Left lung (tissue), 10 donors: ENCODE measurements around the gene ADAD2. TPM values are rescaled to one million over a fixed set of nuclear protein-coding genes. Genes with fewer than 3 reads are reported as not detected.

Experiments
- ATAC-seq: fragments of 200-7000 bp; cut with Tn5 transposase; one replicate; pipeline ENCODE4 v1.9.1; 2020; ENCODE audit warnings: moderate library complexity
- DNase-seq, 4 donors: peaks; one replicate each; pipeline ENCODE4 v3.0.0-alpha.2; 2013 to 2020
- H3K27ac ChIP-seq, 2 donors: fragments of 200-600 bp; sonication (generic) in 1 of 2; one replicate each; pipeline versions ENCODE4 v1.5.0 to v1.8.0; 2020 to 2021
- H3K27me3 ChIP-seq, 2 donors: fragments of 200-600 bp; sonication (generic) in 1 of 2; one replicate each; pipeline versions ENCODE4 v1.5.0 to v1.8.0; 2020 to 2021
- H3K36me3 ChIP-seq, 2 donors: fragments of 200-600 bp; sonication (generic) in 1 of 2; one replicate each; pipeline versions ENCODE4 v1.5.0 to v1.8.0; 2020 to 2021
- H3K4me1 ChIP-seq, 2 donors: fragments of 200-600 bp; one replicate each; pipeline ENCODE4 v1.8.0; 2021
- H3K4me3 ChIP-seq, 2 donors: fragments of 200-600 bp; sonication (generic) in 1 of 2; one replicate each; pipeline versions ENCODE4 v1.5.0 to v1.8.0; 2020 to 2021; ENCODE audit warnings: mild to moderate bottlenecking in 1 of 2
- H3K9me3 ChIP-seq, 2 donors: fragments of 200-600 bp; sonication (generic) in 1 of 2; one replicate each; pipeline versions ENCODE4 v1.5.0 to v1.8.0; 2020 to 2021
- CTCF ChIP-seq, 2 donors: fragments of 200-600 bp; sonication (generic) in 1 of 2; IDR thresholded peaks; one replicate each; pipeline versions ENCODE4 v1.5.0 to v1.8.0; 2021; ENCODE audit warnings: antibody characterized with exemption in 2 of 2
- intact Hi-C, 2 donors: fragments of 100-400 bp; cut with DNase I; formaldehyde crosslinking; loops; one replicate each; pipeline versions ENCODE4 v1.11.2 to v1.14.2; 2022
- polyA plus RNA-seq, 6 donors: library from polyadenylated mRNA; unstranded; fragments of 120-200 nt; gene quantifications; one replicate each; pipeline ENCODE4 v1.2.1, GENCODE V29; 2013; ENCODE audit not compliant: insufficient read length in 6 of 6
- total RNA-seq, 2 donors: library from RNA; stranded (reverse); fragmentation: NEBNext Ultra II Directional; extraction: Animal tissue kit (Norgen Biotek cat#: 25700); gene quantifications; one replicate each; pipeline ENCODE4 v1.2.1, GENCODE V29; 2021
- donor health status: DM: no; HTN: yes; CAD: no.
- donor health status: DM: no; HTN: no; CAD: no.

The ADAD2 gene
- total and polyA plus RNA-seq, 8 donors, result 0.09 to 1.4 (median 0.41) TPM

GRCh38 chr16:84224554-84224953 is 33.6 kb downstream of the ADAD2 start:
- ATAC-seq (no peak), DNase-seq (no peak)
- Histone ChIP-seq H3K36me3 (no peaks in the 10 kb centered on the region), H3K9me3 (no peaks in the 10 kb centered on the region), H3K4me3 (no peak overlapping the region), H3K27me3 (peaks cover 0 to 18% of the 10 kb centered on the region in 2 donors), H3K4me1 (no peaks in the 10 kb centered on the region), H3K27ac (no peak overlapping the region)
- TF ChIP-seq CTCF (IDR thresholded peaks at IDR 0.05), result no peak
- intact Hi-C loops, result no loop called here

GRCh38 chr16:84225126-84225525 is 34.2 kb downstream of the ADAD2 start:
- ATAC-seq (no peak), DNase-seq (no peak)
- no peak for TF ChIP-seq CTCF (IDR thresholded peaks at IDR 0.05)
- Histone ChIP-seq H3K4me1 (no peaks in the 10 kb centered on the region), H3K9me3 (no peaks in the 10 kb centered on the region), H3K4me3 (no peak overlapping the region), H3K36me3 (no peaks in the 10 kb centered on the region), H3K27me3 (peaks cover 0 to 18% of the 10 kb centered on the region in 2 donors), H3K27ac (no peak overlapping the region)
- intact Hi-C loops, result no loop called here

GRCh38 chr16:84225571-84225970 is 34.6 kb downstream of the ADAD2 start:
- TF ChIP-seq CTCF (IDR thresholded peaks at IDR 0.05), result no peak
- Histone ChIP-seq H3K27me3 (peaks cover 0 to 18% of the 10 kb centered on the region in 2 donors), H3K4me3 (no peak overlapping the region), H3K36me3 (no peaks in the 10 kb centered on the region), H3K27ac (no peak overlapping the region), H3K4me1 (no peaks in the 10 kb centered on the region), H3K9me3 (no peaks in the 10 kb centered on the region)
- peak in 1 of 4 donors; percentile 28 for DNase-seq
- no peak for ATAC-seq
- intact Hi-C loops, result no loop called here

GRCh38 chr16:84226026-84226425 is 35.1 kb downstream of the ADAD2 start:
- H3K4me1 ChIP-seq, result no peaks in the 10 kb centered on the region
- intact Hi-C loops, result no loop called here
- no peak overlapping the region for H3K27ac ChIP-seq
- no peaks in the 10 kb centered on the region for H3K9me3 ChIP-seq
- TF ChIP-seq CTCF (IDR thresholded peaks at IDR 0.05), result no peak
- ATAC-seq (no peak), DNase-seq (no peak)
- no peaks in the 10 kb centered on the region for H3K36me3 ChIP-seq
- H3K27me3 ChIP-seq, result peaks cover 0 to 18% of the 10 kb centered on the region in 2 donors
- H3K4me3 ChIP-seq, result no peak overlapping the region

GRCh38 chr16:84227548-84227947 is 36.6 kb downstream of the ADAD2 start:
- intact Hi-C loops, result no loop called here
- DNase-seq, result no peak

More at GRCh38 chr16:84227548-84227947, 36.6 kb downstream of the ADAD2 start:
- H3K27ac ChIP-seq, result no peak overlapping the region
- H3K4me1 ChIP-seq, result no peaks in the 10 kb centered on the region
- no peaks in the 10 kb centered on the region for H3K36me3 ChIP-seq
- peaks cover 0 to 18% of the 10 kb centered on the region in 2 donors for H3K27me3 ChIP-seq
- H3K4me3 ChIP-seq, result no peak overlapping the region
- no peak for ATAC-seq
- no peaks in the 10 kb centered on the region for H3K9me3 ChIP-seq
- no peak for TF ChIP-seq CTCF (IDR thresholded peaks at IDR 0.05)
